Fibroblast of skin of left quadriceps (primary cell): ENCODE measurements around the gene PRDM16.
"Not testable (repeated sequence)": the region's sequence is repeated elsewhere in the genome, so short reads cannot be mapped to it uniquely, and the experiment has no call there.

Experiments used
- DNase-seq, 2 experiments: peaks; one replicate each; pipeline ENCODE4 v3.0.0-alpha.2; 2013; ENCODE audit warnings: low read depth in 2 of 2

Gene PRDM16

GRCh38 chr1:3162322-3162882, 93.4 kb downstream of the PRDM16 start:
- no peak for DNase-seq

DNA sequence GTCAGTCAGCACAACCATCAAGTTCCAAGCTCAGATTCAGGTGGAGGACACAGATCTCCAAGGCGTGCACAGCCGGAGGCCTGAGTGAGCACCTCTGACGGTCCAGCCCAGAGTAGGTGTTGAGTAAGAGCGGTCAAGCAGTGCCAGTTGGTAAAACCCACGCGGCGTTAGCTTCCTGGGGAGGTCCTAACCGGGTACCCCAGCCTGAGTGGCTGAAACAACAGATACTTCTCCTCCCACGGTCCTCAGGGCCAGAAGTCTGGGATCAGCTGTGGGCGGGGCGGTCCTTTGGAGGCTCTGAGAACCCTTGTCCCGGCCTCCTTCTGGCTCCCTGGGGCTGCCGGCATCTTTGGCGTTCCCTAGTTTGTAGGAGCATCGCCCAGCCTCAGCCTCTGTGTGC, 94.4 kb downstream of the PRDM16 start:
- no peak for DNase-seq

DNA sequence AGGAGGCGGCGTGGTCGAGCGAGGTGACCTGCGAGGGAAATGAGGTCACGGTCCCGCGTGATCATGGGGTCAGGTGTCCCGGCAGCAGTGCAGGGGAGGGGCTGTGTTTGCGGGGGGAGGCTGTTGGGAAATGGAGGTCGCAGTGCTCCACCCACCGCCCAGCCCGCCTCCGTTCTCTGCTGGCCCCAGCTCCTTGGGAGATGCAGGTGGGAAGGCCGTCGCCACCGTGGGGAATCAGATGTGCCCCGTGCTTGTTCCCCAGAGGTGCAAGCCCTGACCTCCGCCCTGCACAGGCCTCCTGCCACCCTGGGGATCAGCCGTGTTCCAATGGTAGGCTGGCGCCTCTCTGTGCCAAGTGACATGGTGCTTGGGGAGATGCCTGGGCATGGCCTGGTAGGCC, 95.7 kb downstream of the PRDM16 start:
- DNase-seq, result no peak

DNA sequence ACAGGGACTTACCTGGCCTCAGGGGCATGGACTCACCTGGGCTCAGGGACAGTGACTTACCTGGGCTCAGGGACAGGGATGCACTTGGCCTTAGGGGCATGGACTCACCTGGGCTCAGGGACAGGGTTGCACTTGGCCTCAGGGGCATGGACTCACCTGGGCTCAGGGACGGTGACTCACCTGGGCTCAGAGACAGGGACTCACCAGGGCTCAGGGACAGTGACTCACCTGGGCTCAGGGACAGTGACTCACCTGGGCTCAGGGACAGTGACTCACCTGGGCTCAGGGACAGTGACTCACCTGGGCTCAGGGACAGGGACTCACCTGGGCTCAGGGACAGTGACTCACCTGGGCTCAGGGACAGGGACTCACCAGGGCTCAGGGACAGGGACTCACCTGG, 96.2 kb downstream of the PRDM16 start:
- not testable (repeated sequence) for DNase-seq

DNA sequence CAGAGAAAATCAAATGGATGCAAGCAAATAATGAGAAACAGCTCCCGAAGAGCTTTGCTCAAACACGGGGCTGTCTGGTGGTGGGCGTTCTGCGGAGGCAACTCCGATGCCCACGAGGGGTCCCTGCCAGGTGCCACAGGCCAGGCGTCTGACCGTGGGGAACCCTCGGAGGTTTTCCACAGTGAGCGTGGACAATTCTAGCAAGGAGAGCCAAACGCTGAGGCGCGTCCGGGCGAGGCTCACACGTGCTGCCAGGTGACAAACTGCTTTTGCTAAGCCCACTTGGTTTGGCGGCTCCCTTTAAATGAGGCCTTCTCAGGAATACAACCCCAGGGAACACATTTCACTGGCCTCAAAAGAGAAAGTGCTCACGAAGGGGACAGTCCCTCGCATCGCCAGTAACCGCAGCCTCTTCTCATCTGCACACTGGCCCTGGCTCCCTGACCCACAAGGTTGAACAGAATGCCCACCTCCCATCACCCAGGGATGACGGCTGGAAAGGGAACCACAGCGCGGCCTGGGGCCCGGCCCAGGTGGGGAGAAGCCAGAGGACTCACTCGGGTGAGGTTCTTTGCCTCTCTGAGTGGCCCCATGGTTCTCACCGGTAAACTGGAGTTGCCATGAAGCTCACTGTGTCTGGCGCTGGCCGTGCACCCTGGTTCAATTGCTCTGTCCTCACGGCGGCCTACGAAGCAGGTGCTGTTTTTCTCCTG, 97.4 kb downstream of the PRDM16 start:
- DNase-seq, result no peak

DNA sequence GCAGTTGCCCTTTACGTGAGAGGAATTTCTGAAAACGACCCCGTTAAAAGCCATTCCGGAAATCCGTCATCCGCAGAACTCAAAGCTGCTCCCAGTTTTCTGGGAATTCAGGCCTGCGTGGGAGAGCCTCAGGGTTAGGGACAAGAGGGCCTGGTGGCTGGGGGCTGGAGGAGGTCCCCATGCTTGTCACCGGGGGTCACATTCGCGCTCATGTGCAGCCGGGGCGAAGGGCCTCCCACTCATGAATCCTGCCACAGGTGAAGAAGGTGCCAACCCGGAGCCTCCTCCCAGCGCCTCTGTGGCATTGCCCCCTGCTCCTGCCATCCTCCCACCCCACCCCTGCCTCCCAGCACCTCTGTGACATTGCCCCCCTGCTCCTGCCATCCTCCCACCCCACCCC, 98.3 kb downstream of the PRDM16 start:
- DNase-seq, result no peak

DNA sequence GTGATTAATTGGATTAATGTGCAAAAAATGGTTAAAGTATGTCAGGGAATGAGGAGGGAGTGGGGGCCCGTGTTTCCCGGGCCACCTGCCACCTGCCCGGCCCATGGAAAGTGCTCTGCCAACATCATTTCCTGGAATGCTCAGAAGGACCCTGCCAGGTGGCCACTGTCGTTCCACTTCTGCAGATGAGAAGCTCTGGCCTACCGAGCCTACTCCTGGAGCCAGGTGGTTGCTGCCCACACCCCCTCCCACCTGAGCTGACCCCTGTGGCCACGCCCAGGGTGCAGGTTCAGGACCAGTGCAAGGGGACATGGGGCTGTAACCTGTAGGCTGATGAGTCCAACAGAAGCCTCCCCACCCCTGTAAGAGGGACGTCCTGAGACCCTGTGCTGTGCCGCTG, 99.7 kb downstream of the PRDM16 start:
- DNase-seq, result no peak

GRCh38 chr1:3169665-3170356, 100.8 kb downstream of the PRDM16 start:
- DNase-seq, result no peak

GRCh38 chr1:3170561-3171453, 101.8 kb downstream of the PRDM16 start:
- DNase-seq, result peak in 1 of 2 experiments; percentile 15

DNA sequence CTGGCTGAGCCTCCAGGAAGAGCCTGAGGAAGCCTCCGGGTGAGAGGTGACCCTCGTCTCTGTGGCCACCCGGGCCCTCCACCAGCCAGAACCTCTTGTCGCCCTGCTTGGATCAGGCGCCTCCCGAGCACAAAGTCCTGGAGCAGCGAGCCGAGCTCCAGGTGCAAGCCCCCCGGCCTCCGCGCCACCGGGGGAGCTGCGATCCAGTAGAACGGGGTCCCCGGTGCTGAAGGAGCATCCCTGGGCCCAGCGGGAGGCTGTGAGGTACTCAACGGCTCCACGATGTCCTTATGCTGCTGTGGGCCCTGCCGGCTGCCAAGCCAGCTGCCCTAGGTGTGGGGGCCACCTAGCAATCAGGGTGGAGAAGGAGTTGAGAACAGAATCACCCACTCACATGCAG, 102.8 kb downstream of the PRDM16 start:
- no peak for DNase-seq

DNA sequence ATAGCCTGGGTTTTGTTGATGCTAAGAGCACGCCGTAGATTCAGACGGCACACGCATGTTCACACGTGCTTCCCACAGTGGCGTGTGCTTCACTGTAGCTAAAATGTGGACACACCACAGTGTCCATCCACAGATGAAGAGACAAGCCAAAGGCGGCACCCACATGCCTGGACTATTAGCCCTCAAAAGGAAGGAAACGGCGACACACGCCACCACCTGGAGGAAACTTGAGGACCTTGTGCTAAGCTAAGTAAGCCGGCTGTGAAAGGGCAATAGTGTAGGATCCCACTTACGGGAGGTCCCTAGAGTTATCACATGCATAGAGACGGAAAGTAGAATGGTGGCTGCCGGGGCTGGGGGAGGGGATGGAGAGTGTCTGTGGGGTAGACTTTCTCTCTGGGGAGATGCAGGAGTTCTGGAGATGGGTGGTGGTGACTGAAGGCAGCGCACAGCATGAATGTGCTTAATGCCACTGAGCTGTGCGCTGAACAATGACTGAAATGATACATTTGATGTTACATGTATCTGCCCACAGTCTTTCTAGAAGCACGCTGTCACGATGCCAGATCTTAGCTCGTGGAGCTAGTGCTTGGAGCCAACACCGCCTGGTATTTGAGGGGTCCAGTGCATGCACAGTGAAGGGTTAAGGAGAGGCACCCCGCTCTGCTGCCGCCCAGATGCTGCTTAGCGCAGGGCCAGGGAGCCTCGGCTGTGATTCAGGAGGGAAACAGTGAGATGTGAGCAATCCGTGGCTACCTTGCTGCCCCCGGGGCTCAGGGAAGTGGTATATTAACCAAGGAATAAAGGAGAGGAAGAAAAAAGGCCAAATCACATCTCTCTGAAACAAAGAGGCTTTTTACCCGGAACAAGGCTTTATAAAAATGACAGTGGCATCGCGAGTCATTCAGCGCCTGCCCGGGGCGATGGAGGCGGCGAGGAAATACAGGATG, 103.7 kb downstream of the PRDM16 start:
- DNase-seq, result no peak

DNA sequence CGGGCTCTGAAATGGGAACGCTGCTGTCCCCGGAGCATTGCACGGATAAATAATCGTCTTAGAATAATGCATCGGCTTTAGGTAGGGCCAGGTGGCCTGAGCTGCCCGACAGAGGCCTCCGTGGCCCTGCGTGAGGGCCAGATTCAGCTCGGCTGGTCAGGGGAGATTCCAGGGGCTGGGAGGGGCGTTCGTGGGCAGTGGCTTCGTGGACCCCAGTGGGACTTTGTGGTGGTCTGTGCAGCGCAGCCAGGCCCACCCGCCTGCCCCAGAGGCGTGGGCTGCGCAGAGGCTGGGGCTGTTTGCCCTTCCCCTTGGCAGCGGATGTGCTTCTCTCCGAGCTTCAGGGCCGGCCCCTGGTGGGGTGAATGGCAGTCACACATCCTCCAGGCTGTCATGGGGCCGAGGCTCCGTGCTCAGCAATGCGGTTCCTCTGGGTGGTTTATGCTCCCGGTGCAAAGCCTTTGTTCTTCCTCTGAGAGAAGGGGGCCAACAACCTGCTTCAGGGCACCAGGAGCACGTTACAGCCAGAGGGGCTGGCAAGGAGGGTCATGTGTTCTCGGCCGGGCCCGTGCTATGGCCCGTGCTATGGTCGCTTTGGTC, 104.5 kb downstream of the PRDM16 start:
- no peak for DNase-seq

- no peak for DNase-seq
These were observed 105.7 kb downstream of the PRDM16 start for GRCh38 chr1:3174487-3175247.

DNA sequence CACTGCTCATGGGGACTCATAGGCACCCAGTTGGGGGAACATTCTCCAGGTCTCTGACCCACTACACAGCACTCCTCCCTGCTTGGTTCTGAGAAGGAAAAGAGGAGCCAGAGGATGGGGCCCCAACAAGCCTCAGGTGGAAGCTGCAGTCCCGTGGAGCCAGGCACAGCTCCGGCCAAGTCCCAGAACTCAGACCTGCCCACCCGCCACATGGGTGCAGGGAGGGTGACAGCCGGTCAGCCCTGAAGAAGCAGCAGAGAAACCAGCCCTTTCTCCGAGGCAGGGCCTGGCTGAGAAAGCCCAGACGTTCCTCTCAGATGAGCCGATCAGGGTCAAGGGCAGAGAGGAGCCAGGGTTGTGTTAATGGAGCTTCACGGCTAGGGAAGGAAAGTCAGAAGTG, 106.5 kb downstream of the PRDM16 start:
- no peak for DNase-seq

DNA sequence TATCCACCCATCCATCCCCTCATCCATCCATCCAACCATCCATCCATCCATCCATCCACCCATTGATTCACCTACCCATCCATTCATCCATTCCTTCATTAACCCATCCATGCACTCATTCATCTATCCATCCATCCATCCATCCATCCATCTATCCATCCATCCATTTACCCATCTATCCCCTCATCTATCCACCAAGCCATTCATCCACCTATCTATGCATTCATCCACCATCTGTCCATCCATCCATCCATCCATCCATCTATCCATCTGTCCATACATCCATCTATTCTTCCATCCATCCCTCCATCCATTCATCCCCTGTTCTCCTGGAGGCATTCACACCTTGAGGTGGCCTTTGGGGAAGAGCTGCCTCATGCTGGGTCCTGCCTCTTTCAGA, 107.0 kb downstream of the PRDM16 start:
- no peak for DNase-seq

DNA sequence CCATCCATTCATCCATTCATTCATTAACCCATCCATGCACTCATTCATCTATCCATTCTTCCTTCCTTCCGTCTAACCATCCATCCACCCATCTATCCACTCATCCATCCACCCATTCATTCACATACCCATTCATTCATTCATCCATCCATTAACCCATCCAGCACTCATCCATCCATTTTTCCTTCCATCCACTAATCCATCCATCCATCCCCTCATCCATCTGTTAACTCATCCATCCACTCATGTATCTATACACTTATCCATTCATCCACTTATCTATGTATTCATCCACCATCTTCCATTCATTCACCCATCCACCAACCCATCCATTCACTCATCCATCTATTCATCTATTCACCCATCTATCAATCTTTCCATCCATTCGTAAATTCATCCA, 107.8 kb downstream of the PRDM16 start:
- DNase-seq, result no peak

- no peak for DNase-seq
These were observed 109.3 kb downstream of the PRDM16 start for GRCh38 chr1:3178279-3178678.

DNA sequence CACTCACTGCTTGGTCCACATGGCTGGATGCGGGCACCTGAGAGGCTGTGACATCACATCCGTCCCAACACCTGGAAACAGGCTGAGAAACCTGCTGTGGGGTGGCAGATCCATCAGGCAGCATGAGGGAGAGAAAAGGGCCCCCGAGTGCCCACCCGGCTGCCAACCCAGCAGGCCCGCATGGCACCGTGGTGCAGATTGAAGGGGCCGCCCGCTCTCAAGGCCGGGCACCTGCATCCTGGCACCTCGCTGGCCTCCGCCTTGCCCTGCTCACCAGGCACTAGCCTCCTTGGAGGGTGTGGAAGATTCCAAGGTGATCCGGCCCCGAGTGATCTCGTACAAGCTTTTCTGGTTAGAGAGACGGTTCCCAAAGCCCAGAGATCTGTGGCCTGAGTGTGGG, 110.5 kb downstream of the PRDM16 start:
- no peak for DNase-seq

DNA sequence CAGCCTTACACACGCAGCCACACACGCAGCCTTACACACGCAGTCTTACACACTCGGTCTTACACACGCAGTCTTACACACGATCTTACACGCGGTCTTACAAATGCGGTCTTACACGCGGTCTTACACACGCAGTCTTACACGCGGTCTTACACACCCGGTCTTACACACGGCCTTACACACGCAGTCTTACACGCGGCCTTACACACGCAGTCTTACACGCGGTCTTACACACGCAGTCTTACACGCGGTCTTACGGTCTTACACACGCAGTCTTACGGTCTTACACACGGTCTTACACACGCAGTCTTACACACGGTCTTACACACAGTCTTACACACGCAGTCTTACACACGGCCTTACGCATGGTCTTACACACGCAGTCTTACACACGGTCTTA, 111.9 kb downstream of the PRDM16 start:
- DNase-seq, result no peak

DNA sequence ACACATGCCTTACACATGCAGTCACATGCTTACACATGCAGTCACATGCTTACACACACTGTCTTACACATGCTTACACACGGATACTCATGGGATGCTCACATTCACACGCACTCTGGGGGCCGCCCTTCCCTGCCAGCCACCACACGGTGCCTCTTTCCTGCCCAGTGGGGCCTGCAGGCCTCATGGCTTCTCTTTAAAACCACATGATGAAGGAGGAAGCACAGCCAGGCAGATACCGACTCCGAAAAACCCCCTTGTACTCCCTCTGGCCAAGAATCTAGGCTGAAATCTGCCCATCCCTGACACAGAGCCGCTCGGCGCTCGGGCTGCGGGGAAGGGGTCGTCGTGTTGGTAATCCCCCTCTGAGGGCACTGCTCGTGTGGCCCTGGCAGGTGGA, 113.0 kb downstream of the PRDM16 start:
- no peak for DNase-seq
